Fibroblast of lung (primary cell): Measurements from ENCODE around the gene TBC1D30. TPM values are rescaled to one million over a fixed set of nuclear protein-coding genes. Genes with fewer than 3 reads are reported as not detected.

ENCODE experiments used
- DNase-seq, 2 donors: peaks; one replicate each; pipeline versions ENCODE4 v3.0.0 to v3.0.0-alpha.2; 2010; ENCODE audit warnings: low read depth in 2 of 2
- H2AFZ ChIP-seq: 2 replicates; pipeline ENCODE4 v1.5.1; 2012; ENCODE audit warnings: low read length, control low read depth, inconsistent platforms
- H3K27ac ChIP-seq: 2 replicates; pipeline ENCODE4 v1.5.1; 2011; ENCODE audit warnings: low read length, control low read depth; ENCODE audit not compliant: insufficient read depth
- H3K27me3 ChIP-seq: 2 replicates; pipeline ENCODE4 v1.5.1; 2011; ENCODE audit warnings: mild to moderate bottlenecking, low read length; ENCODE audit not compliant: control insufficient read depth, insufficient read depth
- H3K36me3 ChIP-seq: 2 replicates; pipeline ENCODE4 v1.5.1; 2011; ENCODE audit warnings: low read length; ENCODE audit not compliant: control insufficient read depth, insufficient read depth
- H3K4me1 ChIP-seq: 2 replicates; pipeline ENCODE4 v1.5.1; 2011; ENCODE audit warnings: low read length; ENCODE audit not compliant: control insufficient read depth, insufficient read depth; ENCODE audit errors: extremely low read depth
- H3K4me2 ChIP-seq: 2 replicates; pipeline ENCODE4 v1.5.1; 2011; ENCODE audit warnings: low read length, control low read depth; ENCODE audit not compliant: insufficient read depth; ENCODE audit errors: extremely low read depth
- H3K4me3 ChIP-seq, 4 experiments: fragments of 200-600 bp in 1 of 4; sonication (generic) in 1 of 4; replicated peaks in 1 of 4; 2 replicates each; pipeline ENCODE4 v1.5.1; 2011 to 2016; ENCODE audit warnings: low read length in 4 of 4, low read depth in 3 of 4, mild to moderate bottlenecking in 3 of 4, control low read depth in 2 of 4, inconsistent platforms in 1 of 4, mixed read lengths in 1 of 4; ENCODE audit not compliant: insufficient read depth in 1 of 4; ENCODE audit errors: control extremely low read depth in 1 of 4
- H3K79me2 ChIP-seq: 2 replicates; pipeline ENCODE4 v1.5.1; 2012; ENCODE audit warnings: mild to moderate bottlenecking, low read length, inconsistent platforms; ENCODE audit not compliant: control insufficient read depth, insufficient read depth
- H3K9ac ChIP-seq: 2 replicates; pipeline ENCODE4 v1.5.1; 2011; ENCODE audit warnings: mild to moderate bottlenecking, low read length, control low read depth; ENCODE audit not compliant: insufficient read depth
- H3K9me3 ChIP-seq: 2 replicates; pipeline ENCODE4 v1.5.1; 2012; ENCODE audit warnings: low read depth, low read length; ENCODE audit not compliant: control insufficient read depth, insufficient read depth
- H4K20me1 ChIP-seq: 2 replicates; pipeline ENCODE4 v1.5.1; 2011; ENCODE audit warnings: low read length; ENCODE audit not compliant: control insufficient read depth, insufficient read depth; ENCODE audit errors: extremely low read depth
- CTCF ChIP-seq, 2 donors: IDR thresholded peaks in 1 of 2; conservative IDR thresholded peaks in 1 of 2; 1 replicate in 1 of 2; 2 replicates in 1 of 2; pipeline ENCODE4 v1.5.1; 2011 to 2012; ENCODE audit warnings: low read length in 2 of 2, control low read depth in 1 of 2, inconsistent platforms in 1 of 2, low read depth in 1 of 2, mild to moderate bottlenecking in 1 of 2
- EZH2 ChIP-seq: IDR thresholded peaks from 2 replicates; pipeline ENCODE4 v1.5.1; 2012; ENCODE audit warnings: low read length, control low read depth, mild to moderate bottlenecking; ENCODE audit errors: missing control alignments
- polyA plus RNA-seq, 2 donors: library from polyadenylated mRNA; depleted of rRNA in 1 of 2; stranded (reverse) in 1 of 2; unstranded in 1 of 2; fragments of >200 nt; gene quantifications; 2 replicates each; pipeline ENCODE4 v1.2.1, GENCODE V29; 2011 to 2012; ENCODE audit warnings: missing spikeins in 1 of 2
- total RNA-seq: library from RNA; depleted of rRNA; stranded (reverse); fragments of >200 nt; gene quantifications from 2 replicates; pipeline ENCODE4 v1.2.1, GENCODE V29; 2014

The TBC1D30 gene
- total and polyA plus RNA-seq, 2 donors (not counting 1 experiment from before 2014, with no cell fraction given), result 0.24 to 0.66 TPM

GRCh38 chr12:64780132-64780530 lies 44.3 kb upstream of the TBC1D30 start:
- Histone ChIP-seq H3K4me2 (no peak overlapping the region), H3K9ac (no peak overlapping the region), H3K27me3 (peaks cover 49% of the 10 kb centered on the region), H3K27ac (no peak overlapping the region), H3K36me3 (no peaks in the 10 kb centered on the region), H3K4me1 (peaks cover 2% of the 10 kb centered on the region), H4K20me1 (no peaks in the 10 kb centered on the region), H3K9me3 (no peaks in the 10 kb centered on the region), H3K79me2 (no peaks in the 10 kb centered on the region), H2AFZ (no peak overlapping the region), H3K4me3 (peak overlapping the region in 1 of 4 experiments; percentile 38)
- no peak for TF ChIP-seq CTCF (conservative IDR thresholded peaks at IDR 0.05 in 1 of 2, IDR thresholded peaks at IDR 0.05 in 1 of 2; ENCODE audit: low read depth in 1 of 2, low read length in 2 of 2)
- DNase-seq, result no peak

GRCh38 chr12:64780531-64781279 lies 43.7 kb upstream of the TBC1D30 start:
- Histone ChIP-seq H3K4me2 (peak overlapping the region; percentile 68), H3K27ac (no peak overlapping the region), H3K27me3 (peaks cover 50% of the 10 kb centered on the region), H4K20me1 (no peaks in the 10 kb centered on the region), H3K79me2 (no peaks in the 10 kb centered on the region), H3K9ac (no peak overlapping the region), H3K4me3 (peak overlapping the region in 1 of 4 experiments; percentile 38), H3K36me3 (no peaks in the 10 kb centered on the region), H3K9me3 (no peaks in the 10 kb centered on the region), H2AFZ (peak overlapping the region; percentile 20), H3K4me1 (peaks cover 2% of the 10 kb centered on the region)
- TF ChIP-seq CTCF (conservative IDR thresholded peaks at IDR 0.05 in 1 of 2, IDR thresholded peaks at IDR 0.05 in 1 of 2; ENCODE audit: low read depth in 1 of 2, low read length in 2 of 2) (no peak), EZH2 (peak; percentile 99)
- DNase-seq, result peak in 1 of 2 donors; percentile 4

- Histone ChIP-seq H3K27ac (no peak overlapping the region), H3K4me3 (no peak overlapping the region)
Observed at GRCh38 chr12:64781280-64782190, 42.9 kb upstream of the TBC1D30 start.

More at GRCh38 chr12:64781280-64782190, 42.9 kb upstream of the TBC1D30 start:
- Histone ChIP-seq H3K79me2 (no peaks in the 10 kb centered on the region), H3K9me3 (no peaks in the 10 kb centered on the region), H4K20me1 (no peaks in the 10 kb centered on the region), H3K27me3 (peaks cover 52% of the 10 kb centered on the region), H2AFZ (no peak overlapping the region), H3K36me3 (no peaks in the 10 kb centered on the region), H3K9ac (no peak overlapping the region), H3K4me1 (peaks cover 2% of the 10 kb centered on the region), H3K4me2 (no peak overlapping the region)
- TF ChIP-seq CTCF (conservative IDR thresholded peaks at IDR 0.05 in 1 of 2, IDR thresholded peaks at IDR 0.05 in 1 of 2; ENCODE audit: low read depth in 1 of 2, low read length in 2 of 2) (no peak), EZH2 (peak; percentile 94)
- DNase-seq, result peak in 1 of 2 donors; percentile 6
